Activated T-helper 2 cell treated with anti-CD3 and anti-CD28 coated beads, Interferon-gamma antibody, Interleukin-2, Interleukin-4, amounts not matched to agents 10 μg/mL and 5 μg/mL and 100 μg/mL, durations not matched to agents 14 hours and 24 hours and 36 hours (primary cell): Measurements from ENCODE around the gene HOXA5. TPM values are rescaled to one million over a fixed set of nuclear protein-coding genes. Genes with fewer than 3 reads are reported as not detected.

Experiments used
- DNase-seq: peaks from one replicate; pipeline ENCODE4 v3.0.0; 2021; ENCODE audit warnings: low spot score
- H3K27ac Mint-ChIP-seq: one replicate; pipeline ENCODE4 v1.8.0; 2021; ENCODE audit warnings: mixed read lengths
- H3K27me3 Mint-ChIP-seq: one replicate; pipeline ENCODE4 v1.8.0; 2021; ENCODE audit warnings: low read depth, mixed read lengths
- H3K36me3 Mint-ChIP-seq: one replicate; pipeline ENCODE4 v1.8.0; 2021; ENCODE audit warnings: low read depth, mixed read lengths
- H3K4me1 Mint-ChIP-seq: one replicate; pipeline ENCODE4 v1.8.0; 2021; ENCODE audit warnings: low read depth, mixed read lengths
- H3K4me3 Mint-ChIP-seq: one replicate; pipeline ENCODE4 v1.8.0; 2021; ENCODE audit warnings: low read depth, mild to moderate bottlenecking, moderate library complexity, mixed read lengths
- H3K9me3 Mint-ChIP-seq: one replicate; pipeline ENCODE4 v1.8.0; 2021; ENCODE audit warnings: mixed read lengths
- intact Hi-C: fragments of 100-400 bp; cut with micrococcal nuclease; formaldehyde crosslinking; loops from one replicate; pipeline ENCODE4 v1.15.1; 2023
- total RNA-seq: library from RNA; stranded (reverse); gene quantifications from 2 replicates; pipeline ENCODE4 v1.2.3, GENCODE V29; 2022

HOXA5 gene
- total RNA-seq, 1 donor from 2014 or later, result not detected

- Mint-ChIP-seq H3K27me3 (peaks cover 64% of the 10 kb centered on the region), H3K9me3 (no peaks in the 10 kb centered on the region), H3K36me3 (no peaks in the 10 kb centered on the region), H3K4me1 (no peaks in the 10 kb centered on the region), H3K4me3 (no peak overlapping the region), H3K27ac (no peak overlapping the region)
- DNase-seq, result no peak
- intact Hi-C loops, result no loop called here
These were observed 35.5 kb upstream of the HOXA5 start for GRCh38 chr7:27179030-27179429.

DNA sequence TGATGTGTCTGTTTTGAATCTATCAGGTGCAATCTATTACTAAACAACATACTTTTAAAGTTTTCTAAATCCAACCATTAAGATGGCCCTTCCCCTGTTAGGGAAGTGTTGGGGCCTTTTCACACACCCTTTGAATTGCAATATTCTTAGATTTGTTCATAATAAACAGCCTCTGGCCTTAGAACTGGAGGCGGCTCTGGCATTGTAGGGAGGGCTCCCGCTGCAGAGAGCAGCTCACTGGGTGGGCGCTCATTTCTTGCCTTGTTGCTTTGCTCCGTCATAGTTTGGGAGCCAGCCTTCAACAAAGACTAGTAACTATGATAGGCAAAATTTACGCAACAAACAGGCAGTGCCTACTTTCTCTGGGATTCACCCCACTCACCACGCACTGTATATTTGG is 34.9 kb upstream of the HOXA5 start:
- Mint-ChIP-seq H3K9me3 (no peaks in the 10 kb centered on the region), H3K27ac (no peak overlapping the region), H3K27me3 (peaks cover 61% of the 10 kb centered on the region), H3K4me3 (no peak overlapping the region), H3K4me1 (no peaks in the 10 kb centered on the region), H3K36me3 (no peaks in the 10 kb centered on the region)
- intact Hi-C loops, result no loop called here
- DNase-seq, result no peak

GRCh38 chr7:27177795-27178320 is 34.4 kb upstream of the HOXA5 start:
- no peaks in the 10 kb centered on the region for H3K9me3 Mint-ChIP-seq
- H3K27me3 Mint-ChIP-seq, result peaks cover 58% of the 10 kb centered on the region
- H3K4me1 Mint-ChIP-seq, result no peaks in the 10 kb centered on the region
- DNase-seq, result no peak
- no peak overlapping the region for H3K4me3 Mint-ChIP-seq
- H3K36me3 Mint-ChIP-seq, result no peaks in the 10 kb centered on the region
- no peak overlapping the region for H3K27ac Mint-ChIP-seq
- intact Hi-C loops, result no loop called here

GRCh38 chr7:27176962-27177794 is 33.7 kb upstream of the HOXA5 start:
- intact Hi-C loops, result no loop called here
- no peak overlapping the region for H3K4me3 Mint-ChIP-seq
- no peak for DNase-seq

DNA sequence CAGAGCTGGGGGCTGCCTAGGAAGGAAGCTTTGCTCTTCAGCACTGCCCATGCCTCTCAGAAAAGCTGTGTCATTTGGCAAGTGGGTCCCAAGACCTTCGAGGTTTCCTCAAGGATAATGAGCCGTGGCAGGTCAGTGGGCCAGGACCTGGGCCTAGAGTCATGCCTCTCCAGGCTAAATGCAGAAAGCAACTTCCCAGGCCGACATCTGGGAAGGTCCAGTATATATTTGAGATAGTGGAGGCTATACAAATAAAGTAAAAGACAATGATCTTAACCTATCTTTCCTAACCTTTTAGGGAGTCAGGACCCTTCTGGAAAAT is 33.0 kb upstream of the HOXA5 start:
- H3K9me3 Mint-ChIP-seq, result no peaks in the 10 kb centered on the region
- H3K27me3 Mint-ChIP-seq, result peaks cover 60% of the 10 kb centered on the region
- no peaks in the 10 kb centered on the region for H3K36me3 Mint-ChIP-seq
- intact Hi-C loops, result no loop called here
- no peak overlapping the region for H3K4me3 Mint-ChIP-seq
- no peak overlapping the region for H3K27ac Mint-ChIP-seq
- peaks cover 2% of the 10 kb centered on the region for H3K4me1 Mint-ChIP-seq
- DNase-seq, result no peak

More at GRCh38 chr7:27176962-27177794, 33.7 kb upstream of the HOXA5 start:
- Mint-ChIP-seq H3K27ac (no peak overlapping the region), H3K4me1 (no peaks in the 10 kb centered on the region), H3K36me3 (no peaks in the 10 kb centered on the region), H3K9me3 (no peaks in the 10 kb centered on the region), H3K27me3 (peaks cover 57% of the 10 kb centered on the region)

- H3K36me3 Mint-ChIP-seq, result no peaks in the 10 kb centered on the region
- no peak overlapping the region for H3K27ac Mint-ChIP-seq
- peaks cover 63% of the 10 kb centered on the region for H3K27me3 Mint-ChIP-seq
- no peak for DNase-seq
- no peaks in the 10 kb centered on the region for H3K9me3 Mint-ChIP-seq
- H3K4me3 Mint-ChIP-seq, result no peak overlapping the region
- intact Hi-C loops, result no loop called here
- H3K4me1 Mint-ChIP-seq, result peaks cover 2% of the 10 kb centered on the region
These were observed 32.4 kb upstream of the HOXA5 start for GRCh38 chr7:27175626-27176523.

DNA sequence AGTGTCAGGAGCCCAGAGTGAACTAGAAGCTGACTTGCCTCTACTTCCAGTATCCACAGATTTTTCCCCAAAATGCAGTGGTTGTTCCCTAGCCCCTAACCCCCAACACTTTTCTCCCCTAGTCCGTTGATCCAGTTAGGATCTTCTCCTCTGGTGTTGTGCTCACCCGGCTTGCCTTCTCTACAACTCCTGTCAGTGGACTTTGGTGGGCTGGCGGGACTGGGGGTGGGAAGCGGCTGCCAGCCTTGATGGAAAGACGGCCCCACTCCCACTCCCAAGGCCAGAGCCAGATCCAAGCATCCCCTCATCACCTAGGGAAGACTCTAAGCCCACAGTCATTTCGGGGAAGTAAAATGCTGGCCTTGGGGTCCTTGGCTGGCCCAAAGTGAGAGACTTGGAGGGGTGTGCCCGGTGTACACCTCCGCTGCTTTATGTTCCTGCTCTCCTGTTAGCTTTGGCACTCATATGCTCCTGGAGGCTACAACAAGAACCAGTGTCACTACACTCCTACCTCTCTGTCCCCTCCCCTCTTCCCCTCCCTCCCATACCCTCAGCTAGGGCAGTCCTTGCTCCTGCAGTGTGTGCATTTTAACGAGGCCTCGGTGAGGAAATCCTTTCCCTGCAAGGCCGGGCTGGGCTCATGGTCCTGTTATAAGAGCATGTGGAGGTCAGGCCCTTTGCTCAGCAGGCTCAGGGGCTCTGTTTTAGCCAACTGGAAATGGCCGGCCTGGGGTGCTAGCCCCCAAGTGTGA is 31.6 kb upstream of the HOXA5 start:
- H3K27ac Mint-ChIP-seq, result no peak overlapping the region
- no peak for DNase-seq
- no peak overlapping the region for H3K4me3 Mint-ChIP-seq

DNA sequence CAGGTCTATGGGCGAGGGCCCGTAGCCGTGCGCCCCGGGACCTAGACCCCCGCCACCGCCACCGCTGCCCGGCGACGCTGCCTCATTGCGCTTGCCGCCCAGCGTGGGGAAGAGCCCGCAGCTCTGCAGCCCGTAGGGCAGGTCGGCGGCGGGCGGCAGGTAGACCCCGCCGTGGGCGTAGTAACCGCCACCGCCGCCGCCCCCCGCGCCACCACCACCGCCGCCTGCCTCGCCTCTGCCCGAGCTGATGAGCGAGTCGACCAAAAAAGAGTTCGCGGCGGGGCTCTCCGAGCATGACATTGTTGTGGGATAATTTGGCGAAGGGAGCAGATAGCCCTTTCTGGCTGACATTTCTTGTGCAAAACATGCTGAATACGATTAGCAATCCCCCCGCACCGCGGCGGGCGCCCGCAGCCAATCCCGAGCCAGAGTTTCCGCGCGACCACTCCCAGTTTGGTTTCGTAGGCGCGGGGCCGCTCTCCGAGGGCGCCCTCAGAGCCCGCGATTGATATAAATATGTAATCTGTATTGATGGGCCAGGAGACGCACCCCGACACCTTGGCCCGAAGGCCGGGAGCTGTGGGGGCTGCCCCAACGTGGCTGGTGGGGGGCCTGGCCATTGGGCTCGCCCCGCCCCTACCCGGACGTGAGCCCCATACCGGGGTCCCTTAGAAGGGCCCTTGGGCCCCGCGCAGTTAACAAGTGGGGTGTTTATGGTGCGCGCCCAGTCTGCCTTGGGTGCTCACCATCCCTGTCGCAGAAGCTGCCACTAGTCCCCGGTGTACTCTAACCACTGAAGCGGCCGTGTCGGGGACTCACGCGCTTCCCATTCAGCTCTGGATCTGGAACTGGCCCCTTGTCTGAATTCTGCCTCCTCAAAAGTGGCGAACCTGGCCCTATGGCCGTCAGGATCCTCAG is 30.7 kb upstream of the HOXA5 start, which contains the start of gene HOXA10:
Gene HOXA10, minus strand, starts transcription at position 365 of the 918 bp plus-strand sequence. Its CDS starts 14 bp downstream, at position 351.
- H3K27ac Mint-ChIP-seq, result no peak within 1 kb of the TSS
- DNase-seq, result no peak
- peaks cover 2% of the 10 kb centered on the region for H3K4me1 Mint-ChIP-seq
- intact Hi-C loops, result no loop called here
- peaks cover 62% of the 10 kb centered on the region for H3K27me3 Mint-ChIP-seq
- H3K9me3 Mint-ChIP-seq, result no peaks in the 10 kb centered on the region
- no peak within 1 kb of the TSS for H3K4me3 Mint-ChIP-seq
- H3K36me3 Mint-ChIP-seq, result no peaks in the 10 kb centered on the region

More for the DNA sequence above, 31.6 kb upstream of the HOXA5 start:
- H3K27me3 Mint-ChIP-seq, result peaks cover 65% of the 10 kb centered on the region
- intact Hi-C loops, result no loop called here
- no peaks in the 10 kb centered on the region for H3K36me3 Mint-ChIP-seq
- peaks cover 2% of the 10 kb centered on the region for H3K4me1 Mint-ChIP-seq
- H3K9me3 Mint-ChIP-seq, result no peaks in the 10 kb centered on the region

DNA sequence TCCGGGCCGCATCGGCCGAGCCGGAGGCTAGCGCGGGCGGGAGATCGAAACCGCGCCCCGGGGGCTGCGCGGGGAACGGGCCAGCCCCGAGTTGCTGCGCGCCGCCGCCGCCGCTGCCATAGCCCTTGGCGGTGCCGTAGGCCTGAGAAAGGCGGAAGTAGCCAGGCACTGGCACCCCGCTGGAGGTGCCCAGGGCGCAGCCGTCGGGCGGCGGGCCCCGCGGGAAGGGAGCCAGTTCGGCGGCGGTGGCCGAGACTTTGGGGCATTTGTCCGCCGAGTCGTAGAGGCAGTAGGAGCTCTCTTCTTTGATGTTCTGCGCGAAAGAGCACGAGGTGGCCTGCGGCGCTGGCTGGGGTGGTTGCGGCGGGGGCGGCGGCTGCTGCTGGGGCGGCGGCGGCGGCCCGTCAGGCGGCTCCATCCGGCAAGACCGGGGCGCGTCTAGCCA is 30.1 kb upstream of the HOXA5 start:
- peaks cover 2% of the 10 kb centered on the region for H3K4me1 Mint-ChIP-seq
- intact Hi-C loops, result no loop called here
- H3K27ac Mint-ChIP-seq, result no peak overlapping the region
- DNase-seq, result no peak
- no peaks in the 10 kb centered on the region for H3K36me3 Mint-ChIP-seq
- peaks cover 60% of the 10 kb centered on the region for H3K27me3 Mint-ChIP-seq
- H3K4me3 Mint-ChIP-seq, result no peak overlapping the region
- no peaks in the 10 kb centered on the region for H3K9me3 Mint-ChIP-seq

DNA sequence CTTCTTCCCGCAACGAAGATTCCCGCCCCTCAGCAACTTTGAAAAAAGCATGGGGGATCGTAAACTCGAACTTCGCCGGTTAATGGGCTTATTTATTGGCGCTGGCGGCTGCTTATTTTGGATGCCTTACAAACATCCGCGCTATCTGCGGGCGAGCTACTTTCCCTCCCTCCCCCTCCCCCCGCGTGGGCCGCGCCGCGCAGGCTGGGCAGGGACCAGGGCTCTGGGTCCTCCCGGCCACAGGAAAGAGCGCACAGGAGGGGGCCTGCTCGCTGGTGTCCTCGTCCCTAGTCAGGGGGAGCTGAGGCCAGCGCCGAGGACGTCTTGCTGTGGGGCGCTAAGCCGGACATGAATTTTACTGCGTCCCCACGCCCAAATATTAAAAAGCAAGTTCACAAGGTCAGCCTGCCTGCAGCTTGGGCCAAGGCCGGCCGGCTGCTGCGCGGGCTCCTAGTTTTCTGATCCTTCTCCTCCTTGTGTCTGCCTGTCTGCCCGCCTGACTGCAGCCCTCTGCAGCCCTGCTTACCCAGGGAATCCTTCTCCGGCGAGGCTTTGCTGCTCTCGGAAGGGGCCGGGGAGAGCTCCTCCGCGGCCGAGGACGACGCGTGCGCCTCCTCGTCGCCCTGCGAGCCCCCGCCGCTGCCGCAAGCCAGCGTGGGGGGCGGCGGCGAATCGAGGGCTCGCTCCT is 29.5 kb upstream of the HOXA5 start:
- no peaks in the 10 kb centered on the region for H3K9me3 Mint-ChIP-seq
- DNase-seq, result no peak
- no peaks in the 10 kb centered on the region for H3K36me3 Mint-ChIP-seq
- no peak overlapping the region for H3K4me3 Mint-ChIP-seq
- H3K27me3 Mint-ChIP-seq, result peaks cover 64% of the 10 kb centered on the region
- peaks cover 2% of the 10 kb centered on the region for H3K4me1 Mint-ChIP-seq
- H3K27ac Mint-ChIP-seq, result no peak overlapping the region
- intact Hi-C loops, result loop anchor here (1.0 kb wide), 1 partner anchor 15 kb away; no protein-coding TSS in a partner anchor

GRCh38 chr7:27172315-27172774 is 28.9 kb upstream of the HOXA5 start:
- Mint-ChIP-seq H3K4me3 (no peak overlapping the region), H3K27ac (peak overlapping the region; percentile 12), H3K4me1 (peaks cover 2% of the 10 kb centered on the region)

More at GRCh38 chr7:27172315-27172774, 28.9 kb upstream of the HOXA5 start:
- no peaks in the 10 kb centered on the region for H3K9me3 Mint-ChIP-seq
- no peaks in the 10 kb centered on the region for H3K36me3 Mint-ChIP-seq
- peaks cover 64% of the 10 kb centered on the region for H3K27me3 Mint-ChIP-seq
- no peak for DNase-seq
- intact Hi-C loops, result loop anchor here (1.0 kb wide), 1 partner anchor 16 kb away; no protein-coding TSS in a partner anchor
